ENCODE data around the gene PCDHGA2. TPM values are rescaled to one million over a fixed set of nuclear protein-coding genes. Genes with fewer than 3 reads are reported as not detected.

The PCDHGA2 gene
- total RNA-seq, 1 donor from 2014 or later, result 1.4 TPM

DNA sequence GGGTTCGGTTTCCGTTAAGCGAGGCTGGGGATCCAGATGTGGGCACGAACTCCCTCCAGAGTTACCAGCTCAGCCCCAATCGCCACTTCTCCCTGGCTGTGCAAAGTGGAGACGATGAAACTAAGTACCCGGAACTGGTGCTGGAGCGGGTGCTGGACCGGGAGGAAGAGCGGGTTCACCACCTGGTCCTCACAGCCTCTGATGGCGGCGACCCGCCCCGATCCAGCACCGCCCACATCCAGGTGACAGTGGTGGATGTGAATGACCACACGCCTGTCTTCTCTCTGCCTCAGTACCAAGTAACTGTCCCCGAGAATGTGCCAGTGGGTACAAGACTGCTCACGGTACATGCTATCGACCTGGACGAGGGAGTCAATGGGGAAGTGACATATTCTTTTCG is 44.8 kb downstream of the PCDHGA2 start:
- DNase-seq, result no peak

DNA sequence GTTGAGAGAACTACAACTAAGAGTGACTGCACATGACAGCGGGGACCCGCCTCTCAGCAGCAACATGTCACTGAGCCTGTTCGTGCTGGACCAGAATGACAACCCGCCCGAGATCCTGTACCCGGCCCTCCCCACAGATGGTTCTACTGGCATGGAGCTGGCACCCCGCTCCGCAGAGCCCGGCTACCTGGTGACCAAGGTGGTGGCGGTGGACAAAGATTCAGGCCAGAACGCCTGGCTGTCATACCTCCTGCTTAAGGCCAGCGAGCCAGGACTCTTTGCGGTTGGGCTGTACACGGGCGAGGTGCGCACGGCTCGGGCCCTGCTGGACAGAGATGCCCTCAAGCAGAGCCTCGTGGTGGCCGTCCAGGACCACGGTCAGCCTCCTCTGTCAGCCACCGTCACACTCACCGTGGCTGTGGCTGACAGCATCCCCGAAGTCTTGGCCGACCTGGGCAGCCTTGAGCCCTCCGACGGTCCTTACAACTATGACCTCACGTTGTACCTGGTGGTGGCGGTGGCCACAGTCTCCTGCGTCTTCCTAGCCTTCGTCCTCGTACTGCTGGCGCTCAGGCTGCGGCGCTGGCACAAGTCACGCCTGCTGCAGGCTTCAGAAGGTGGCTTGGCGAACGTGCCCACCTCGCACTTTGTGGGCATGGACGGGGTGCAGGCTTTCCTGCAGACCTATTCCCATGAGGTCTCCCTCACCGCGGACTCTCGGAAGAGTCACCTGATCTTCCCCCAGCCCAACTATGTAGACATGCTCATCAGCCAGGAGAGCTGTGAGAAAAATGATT is 46.1 kb downstream of the PCDHGA2 start:
- no peak for DNase-seq

DNA sequence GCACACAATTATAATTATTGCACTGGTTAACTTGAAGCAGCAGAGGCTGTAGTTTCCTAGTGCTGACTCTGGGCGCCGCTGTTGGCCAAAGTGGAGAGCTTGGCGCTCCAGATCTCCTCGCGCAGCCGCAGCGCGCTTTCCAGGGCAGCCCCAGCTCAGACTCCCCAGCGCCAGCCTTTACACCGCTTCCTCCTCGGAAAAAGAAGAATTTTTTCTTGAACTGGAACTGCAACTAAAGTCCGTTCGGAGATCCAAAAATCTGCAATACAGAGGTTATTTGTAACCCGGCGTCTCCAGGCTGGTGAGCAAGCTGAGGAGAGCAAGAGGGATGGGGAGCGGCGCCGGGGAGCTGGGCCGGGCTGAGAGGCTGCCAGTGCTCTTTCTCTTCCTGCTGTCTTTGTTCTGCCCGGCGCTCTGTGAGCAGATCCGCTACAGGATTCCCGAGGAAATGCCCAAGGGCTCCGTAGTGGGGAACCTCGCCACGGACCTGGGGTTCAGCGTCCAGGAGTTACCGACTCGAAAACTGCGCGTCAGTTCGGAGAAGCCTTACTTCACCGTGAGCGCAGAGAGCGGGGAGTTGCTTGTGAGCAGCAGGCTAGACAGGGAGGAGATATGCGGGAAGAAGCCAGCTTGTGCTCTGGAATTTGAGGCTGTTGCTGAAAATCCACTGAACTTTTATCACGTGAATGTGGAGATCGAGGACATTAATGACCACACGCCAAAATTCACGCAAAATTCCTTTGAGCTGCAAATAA is 49.2 kb downstream of the PCDHGA2 start, which contains the start of gene PCDHGB4:
TSS of gene PCDHGB4 (plus strand) at position 142 of the 755 bp plus-strand sequence. CDS start at position 329, 187 bp downstream.
- DNase-seq, result peak; percentile 67

DNA sequence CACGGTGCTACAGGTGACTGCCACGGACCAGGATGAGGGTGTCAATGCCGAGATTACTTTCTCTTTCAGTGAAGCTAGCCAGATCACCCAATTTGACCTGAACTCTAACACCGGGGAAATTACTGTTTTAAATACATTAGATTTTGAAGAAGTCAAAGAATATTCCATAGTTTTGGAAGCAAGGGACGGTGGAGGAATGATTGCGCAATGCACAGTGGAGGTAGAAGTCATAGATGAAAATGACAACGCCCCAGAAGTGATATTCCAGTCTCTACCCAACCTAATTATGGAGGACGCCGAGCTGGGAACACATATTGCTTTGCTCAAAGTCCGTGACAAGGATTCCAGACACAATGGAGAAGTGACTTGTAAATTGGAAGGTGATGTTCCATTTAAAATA is 50.1 kb downstream of the PCDHGA2 start:
- DNase-seq, result no peak

DNA sequence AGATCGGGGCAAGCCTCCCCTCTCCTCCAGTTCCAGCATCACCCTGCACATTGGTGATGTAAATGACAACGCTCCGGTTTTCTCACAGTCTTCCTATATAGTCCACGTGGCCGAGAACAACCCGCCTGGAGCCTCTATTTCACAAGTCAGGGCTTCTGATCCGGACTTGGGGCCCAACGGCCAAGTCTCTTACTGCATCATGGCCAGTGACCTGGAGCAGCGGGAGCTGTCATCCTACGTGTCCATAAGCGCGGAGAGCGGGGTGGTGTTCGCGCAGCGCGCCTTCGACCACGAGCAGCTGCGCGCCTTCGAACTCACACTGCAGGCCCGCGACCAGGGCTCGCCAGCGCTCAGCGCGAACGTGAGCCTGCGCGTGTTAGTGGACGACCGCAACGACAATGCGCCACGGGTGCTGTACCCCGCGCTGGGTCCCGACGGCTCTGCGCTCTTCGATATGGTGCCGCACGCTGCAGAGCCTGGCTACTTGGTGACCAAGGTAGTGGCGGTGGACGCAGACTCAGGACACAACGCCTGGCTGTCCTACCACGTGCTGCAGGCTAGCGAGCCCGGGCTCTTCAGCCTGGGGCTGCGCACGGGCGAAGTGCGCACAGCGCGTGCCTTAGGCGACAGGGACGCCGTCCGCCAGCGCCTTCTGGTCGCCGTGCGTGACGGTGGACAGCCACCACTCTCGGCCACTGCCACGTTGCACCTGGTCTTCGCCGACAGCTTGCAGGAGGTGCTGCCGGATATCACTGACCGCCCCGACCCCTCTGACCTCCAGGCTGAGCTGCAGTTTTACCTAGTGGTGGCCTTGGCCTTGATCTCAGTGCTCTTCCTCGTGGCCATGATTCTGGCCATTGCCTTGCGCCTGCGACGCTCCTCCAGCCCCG is 50.8 kb downstream of the PCDHGA2 start:
- no peak for DNase-seq

DNA sequence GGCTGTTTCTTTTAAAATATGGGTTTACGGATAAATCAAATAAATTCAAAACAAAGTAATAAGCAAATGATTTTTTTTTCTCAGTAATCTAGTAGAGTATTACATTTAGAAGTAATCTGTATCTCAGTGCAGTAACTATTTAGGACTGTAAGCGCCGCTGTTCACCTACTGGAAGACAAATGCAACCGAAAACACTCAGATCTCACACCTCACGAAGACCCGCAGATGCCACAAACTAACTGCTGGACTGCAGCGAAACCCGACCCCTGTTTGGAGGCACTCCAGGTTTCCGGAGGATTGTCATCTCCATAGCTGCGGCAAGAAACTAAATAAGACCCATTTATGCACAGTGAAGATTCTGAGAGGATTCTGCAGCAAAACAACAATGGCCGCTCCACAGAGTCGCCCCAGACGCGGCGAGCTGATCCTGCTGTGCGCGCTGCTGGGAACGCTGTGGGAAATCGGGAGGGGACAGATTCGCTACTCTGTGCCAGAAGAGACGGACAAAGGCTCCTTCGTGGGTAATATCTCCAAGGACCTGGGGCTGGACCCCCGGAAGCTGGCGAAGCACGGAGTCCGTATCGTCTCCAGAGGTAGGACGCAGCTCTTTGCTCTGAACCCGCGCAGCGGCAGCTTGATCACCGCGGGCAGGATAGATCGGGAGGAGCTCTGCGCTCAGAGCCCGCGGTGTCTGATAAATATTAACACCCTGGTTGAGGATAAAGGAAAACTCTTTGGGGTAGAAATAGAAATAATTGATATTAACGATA is 54.1 kb downstream of the PCDHGA2 start, which contains the start of gene PCDHGA8:
TSS of gene PCDHGA8 (plus strand) at position 205 of the 770 bp plus-strand sequence. CDS start at position 386, 181 bp downstream.
- DNase-seq, result no peak

Other genes with a start within 250 kb of the PCDHGA2 start
- 0.88 and 1.4 TPM in 2 replicates for gene PCDHB2, start 244.1 kb upstream of the PCDHGA2 start, total RNA-seq
- gene PCDHB3, start 238.3 kb upstream of the PCDHGA2 start, total RNA-seq, result 0.51 TPM in 2 replicates
- 0.17 and 0.19 TPM in 2 replicates for gene PCDHB4, start 216.9 kb upstream of the PCDHGA2 start, total RNA-seq
- 1.2 and 1.7 TPM in 2 replicates for gene PCDHB5, start 203.6 kb upstream of the PCDHGA2 start, total RNA-seq
- gene PCDHB6, start 188.7 kb upstream of the PCDHGA2 start, total RNA-seq, result 0.05 and 0.17 TPM in 2 replicates
- gene PCDHB7, start 166.1 kb upstream of the PCDHGA2 start, total RNA-seq, result 0.68 and 0.74 TPM in 2 replicates
- 0.14 and 0.34 TPM in 2 replicates for gene PCDHB8, start 161.0 kb upstream of the PCDHGA2 start, total RNA-seq
- gene PCDHB16, start 156.4 kb upstream of the PCDHGA2 start, total RNA-seq, result 0.17 and 0.23 TPM in 2 replicates
- 0.14 and 0.17 TPM in 2 replicates for gene PCDHB9, start 151.6 kb upstream of the PCDHGA2 start, total RNA-seq
- 0.51 and 0.70 TPM in 2 replicates for gene PCDHB10, start 146.4 kb upstream of the PCDHGA2 start, total RNA-seq
- 0.17 and 0.19 TPM in 2 replicates for gene PCDHB11, start 139.1 kb upstream of the PCDHGA2 start, total RNA-seq
- gene PCDHB12, start 130.0 kb upstream of the PCDHGA2 start, total RNA-seq, result 0.47 and 0.68 TPM in 2 replicates
- gene PCDHB13, start 124.8 kb upstream of the PCDHGA2 start, total RNA-seq, result 1.4 TPM in 2 replicates
- gene PCDHB14, start 115.4 kb upstream of the PCDHGA2 start, total RNA-seq, result 0.98 and 1.0 TPM in 2 replicates
- 0.65 and 1.0 TPM in 2 replicates for gene PCDHB15, start 93.4 kb upstream of the PCDHGA2 start, total RNA-seq
- 0.09 and 0.34 TPM in 2 replicates for gene SLC25A2, start 34.7 kb upstream of the PCDHGA2 start, total RNA-seq
- 60.6 and 78.3 TPM in 2 replicates for gene TAF7, start 18.0 kb upstream of the PCDHGA2 start, total RNA-seq
- 0.33 and 0.34 TPM in 2 replicates for gene PCDHGA1, start 8.2 kb upstream of the PCDHGA2 start, total RNA-seq
- gene PCDHGA3, start 5.1 kb downstream of the PCDHGA2 start, total RNA-seq, result 0.70 and 1.2 TPM in 2 replicates
- gene PCDHGB1, start 11.3 kb downstream of the PCDHGA2 start, total RNA-seq, result 1.4 and 1.5 TPM in 2 replicates
- 2.2 and 3.4 TPM in 2 replicates for gene PCDHGA4, start 16.3 kb downstream of the PCDHGA2 start, total RNA-seq
- gene PCDHGB2, start 21.2 kb downstream of the PCDHGA2 start, total RNA-seq, result 0.51 and 1.7 TPM in 2 replicates
- gene PCDHGA5, start 25.4 kb downstream of the PCDHGA2 start, total RNA-seq, result 0.74 and 0.85 TPM in 2 replicates
- 3.6 and 3.7 TPM in 2 replicates for gene PCDHGB3, start 31.5 kb downstream of the PCDHGA2 start, total RNA-seq
- gene PCDHGA6, start 35.1 kb downstream of the PCDHGA2 start, total RNA-seq, result 2.2 TPM in 2 replicates
- 1.0 and 1.3 TPM in 2 replicates for gene PCDHGA7, start 44.0 kb downstream of the PCDHGA2 start, total RNA-seq
- gene PCDHGB4, start 48.9 kb downstream of the PCDHGA2 start, total RNA-seq, result 11.3 and 14.5 TPM in 2 replicates
- gene PCDHGA8, start 53.9 kb downstream of the PCDHGA2 start, total RNA-seq, result 0.74 and 1.4 TPM in 2 replicates
- 11.9 and 16.7 TPM in 2 replicates for gene PCDHGB5, start 59.2 kb downstream of the PCDHGA2 start, total RNA-seq
- gene PCDHGA9, start 64.0 kb downstream of the PCDHGA2 start, total RNA-seq, result 2.9 and 3.6 TPM in 2 replicates
- 2.9 and 3.7 TPM in 2 replicates for gene PCDHGB6, start 69.3 kb downstream of the PCDHGA2 start, total RNA-seq
- 4.7 and 6.0 TPM in 2 replicates for gene PCDHGA10, start 74.2 kb downstream of the PCDHGA2 start, total RNA-seq
- 10.2 and 11.9 TPM in 2 replicates for gene PCDHGB7, start 78.9 kb downstream of the PCDHGA2 start, total RNA-seq
- gene PCDHGA11, start 82.3 kb downstream of the PCDHGA2 start, total RNA-seq, result 6.8 and 10.6 TPM in 2 replicates
- 4.1 and 4.6 TPM in 2 replicates for gene PCDHGA12, start 91.7 kb downstream of the PCDHGA2 start, total RNA-seq
- 19.4 and 25.1 TPM in 2 replicates for gene PCDHGC3, start 137.2 kb downstream of the PCDHGA2 start, total RNA-seq
- gene PCDHGC4, start 146.3 kb downstream of the PCDHGA2 start, total RNA-seq, result 1.2 and 1.5 TPM in 2 replicates
- gene PCDHGC5, start 150.3 kb downstream of the PCDHGA2 start, total RNA-seq, result 0.56 and 1.5 TPM in 2 replicates